Prostate gland (tissue), 2 donors: ENCODE results near the gene ASPSCR1. TPM values are rescaled to one million over a fixed set of nuclear protein-coding genes. Genes with fewer than 3 reads are reported as not detected.
A peak's percentile ranks its signal among the peaks of the same experiment; 100 is the strongest.

ENCODE experiments used
- DNase-seq: peaks from one replicate; pipeline ENCODE4 v3.0.0-alpha.2; 2019; ENCODE audit warnings: low spot score
- H3K27ac ChIP-seq, 2 donors: fragments of 200-600 bp; sonication (generic); 2 replicates each; pipeline ENCODE4 v1.5.1; 2017 to 2019
- H3K27me3 ChIP-seq: fragments of 200-600 bp; sonication (generic); replicated peaks from 2 replicates; pipeline ENCODE4 v1.5.1; 2019; ENCODE audit not compliant: insufficient read depth
- H3K36me3 ChIP-seq, 2 donors: fragments of 200-600 bp; sonication (generic); 1 replicate in 1 of 2; 2 replicates in 1 of 2; pipeline versions ENCODE4 v1.5.1 to v1.8.1; 2017 to 2019
- H3K4me1 ChIP-seq: fragments of 200-600 bp; sonication (generic); replicated peaks from 2 replicates; pipeline ENCODE4 v1.5.1; 2019
- H3K4me3 ChIP-seq, 2 donors: fragments of 200-600 bp; sonication (generic); 2 replicates each; pipeline ENCODE4 v1.5.1; 2017 to 2019
- H3K9me3 ChIP-seq: fragments of 200-600 bp; sonication (generic); 2 replicates; pipeline ENCODE4 v1.5.1; 2017
- CTCF ChIP-seq, 4 experiments: fragments of 200-600 bp in 2 of 4; fragments of 450-650 bp in 2 of 4; sonication (generic) in 2 of 4; IDR thresholded peaks; 1 replicate in 3 of 4; 2 replicates in 1 of 4; pipeline ENCODE4 v1.5.1; 2016 to 2019; ENCODE audit warnings: antibody characterized with exemption in 4 of 4, mild to moderate bottlenecking in 2 of 4, moderate library complexity in 2 of 4
- POLR2A ChIP-seq: fragments of 450-650 bp; IDR thresholded peaks from one replicate; pipeline ENCODE4 v1.6.1; 2016; ENCODE audit warnings: antibody characterized with exemption, mild to moderate bottlenecking
- POLR2AphosphoS5 ChIP-seq: sonication (generic); formaldehyde crosslinking; IDR thresholded peaks from one replicate; pipeline ENCODE4 v1.6.1; 2017; ENCODE audit warnings: antibody characterized with exemption
- WGBS: methylation state at CpG from one replicate; pipeline ENCODE4 v1.1.5; 2018; 5-methylcytosine and 5-hydroxymethylcytosine counted together
- intact Hi-C: fragments of 100-400 bp; cut with DNase I; formaldehyde crosslinking; loops from one replicate; pipeline ENCODE4 v1.14.2; 2022
- total RNA-seq, 2 donors: library from RNA; depleted of rRNA; stranded (reverse); fragments of >200 nt; gene quantifications; one replicate each; pipeline ENCODE4 v1.1.0, GENCODE V29; 2016

Gene ASPSCR1
- total RNA-seq, 2 donors from 2014 or later: 30.7 to 39.7 TPM

- no peak for TF ChIP-seq CTCF (IDR thresholded peaks at IDR 0.05)
- no peak for TF ChIP-seq POLR2A
- no peak for TF ChIP-seq POLR2AphosphoS5
- WGBS: 72% methylated on average over 14 of the region's 15 CpGs
- intact Hi-C loops: loop anchor here (2.0 kb wide), 1 partner anchor 62 kb away; no protein-coding TSS in a partner anchor
- Histone ChIP-seq H3K27me3 (peaks cover 8% of the 10 kb centered on the region), H3K36me3 (no peaks in the 10 kb centered on the region), H3K4me1 (peaks cover 2% of the 10 kb centered on the region), H3K27ac (no peak overlapping the region), H3K9me3 (no peaks in the 10 kb centered on the region), H3K4me3 (no peak overlapping the region)
- DNase-seq: no peak
These were observed 18.6 kb upstream of the ASPSCR1 start for GRCh38 chr17:81958633-81959342.

GRCh38 chr17:81959362-81960129 lies 17.9 kb upstream of the ASPSCR1 start:
- TF ChIP-seq POLR2A (no peak), CTCF (IDR thresholded peaks at IDR 0.05) (peak; percentile 82 to 100 (median 93))
- intact Hi-C loops: loop anchor here (2.0 to 10.0 kb wide), 2 partner anchors 61 to 195 kb away; no protein-coding TSS in a partner anchor
- Histone ChIP-seq H3K4me1 (peaks cover 2% of the 10 kb centered on the region), H3K9me3 (no peaks in the 10 kb centered on the region), H3K4me3 (peak overlapping the region; percentile 26 to 38), H3K36me3 (no peaks in the 10 kb centered on the region), H3K27ac (no peak overlapping the region), H3K27me3 (peaks cover 8% of the 10 kb centered on the region)
- WGBS: 1% methylated on average over 74 of the region's 112 CpGs
- DNase-seq: peak; percentile 53

- no peak for DNase-seq
These were observed 17.1 kb upstream of the ASPSCR1 start for GRCh38 chr17:81960130-81960958.

GRCh38 chr17:81961087-81961511 lies 16.3 kb upstream of the ASPSCR1 start, which contains the start of gene NOTUM:
NOTUM (minus strand) TSS chr17:81961187; CDS start chr17:81960909, 278 bp downstream.
- intact Hi-C loops: loop anchor here (10.0 kb wide), 1 partner anchor 194 kb away; no protein-coding TSS in a partner anchor
- Histone ChIP-seq H3K27me3 (peaks cover 8% of the 10 kb centered on the region), H3K4me1 (peaks cover 2% of the 10 kb centered on the region), H3K27ac (no peak within 1 kb of the TSS), H3K9me3 (no peaks in the 10 kb centered on the region), H3K36me3 (no peaks in the 10 kb centered on the region), H3K4me3 (peak within 1 kb of the TSS; percentile 26 to 38)
- TF ChIP-seq POLR2AphosphoS5: no peak
- TF ChIP-seq CTCF (IDR thresholded peaks at IDR 0.05): peak in 2 of 4 experiments; percentile 13 to 18
- no peak for DNase-seq
- WGBS: under 1% methylated on average over 42 of the region's 65 CpGs

More at GRCh38 chr17:81960130-81960958, 17.1 kb upstream of the ASPSCR1 start:
- TF ChIP-seq POLR2A: no peak
- TF ChIP-seq CTCF (IDR thresholded peaks at IDR 0.05): no peak
- TF ChIP-seq POLR2AphosphoS5: no peak
- Histone ChIP-seq H3K9me3 (no peaks in the 10 kb centered on the region), H3K4me3 (peak overlapping the region; percentile 26 to 38), H3K36me3 (no peaks in the 10 kb centered on the region), H3K27me3 (peaks cover 8% of the 10 kb centered on the region), H3K27ac (no peak overlapping the region), H3K4me1 (peaks cover 2% of the 10 kb centered on the region)
- under 1% methylated on average over 62 of the region's 98 CpGs for WGBS
- intact Hi-C loops: loop anchor here (10.0 kb wide), 1 partner anchor 194 kb away; no protein-coding TSS in a partner anchor
